ENCODE results near the gene FAM110D. TPM values are rescaled to one million over a fixed set of nuclear protein-coding genes. Genes with fewer than 3 reads are reported as not detected.
A peak's percentile ranks its signal among the peaks of the same experiment; 100 is the strongest.

The FAM110D gene
- total and polyA plus RNA-seq, 2 experiments from 2014 or later: 0.10 to 0.44 TPM

- H3K36me3 ChIP-seq (replicated peaks; ENCODE audit: insufficient read depth, low read depth): no peaks in the 10 kb centered on the region
- no peaks in the 10 kb centered on the region for H4K20me1 ChIP-seq (ENCODE audit: insufficient read depth, poor library complexity, severe bottlenecking)
- peak overlapping the region; percentile 93 for H3K4me2 ChIP-seq
- H3K9me2 ChIP-seq (replicated peaks; ENCODE audit: insufficient read depth): no peaks in the 10 kb centered on the region
- H3K27ac ChIP-seq: no peak overlapping the region
- no peaks in the 10 kb centered on the region for H3K9me3 ChIP-seq (ENCODE audit: low read depth)
- H2AFZ ChIP-seq: peak overlapping the region; percentile 78
- no peak for DNase-seq (ENCODE audit: low spot score)
- no peak for TF ChIP-seq EZH2phosphoT487 (IDR thresholded peaks at IDR 0.05; ENCODE audit: low read depth, severe bottlenecking, unreplicated experiment)
- TF ChIP-seq EZH2 (IDR thresholded peaks at IDR 0.05; ENCODE audit: borderline replicate concordance): no peak
- no peak for TF ChIP-seq CTCF (IDR thresholded peaks at IDR 0.05; ENCODE audit: poor library complexity)
- peaks cover 12% of the 10 kb centered on the region for H3K27me3 ChIP-seq
- H3K4me1 ChIP-seq (ENCODE audit: insufficient read depth): peaks cover 20% of the 10 kb centered on the region
- 91% methylated on average over 9 of the region's 9 CpGs for WGBS (ENCODE audit: low lambda C conversion rate, missing lambda C conversion rate)
- H3K4me3 ChIP-seq: no peak overlapping the region
- H3K79me2 ChIP-seq: no peaks in the 10 kb centered on the region
Observed at GRCh38 chr1:26163684-26164035, 4.8 kb downstream of the FAM110D start.

- H3K27me3 ChIP-seq: peaks cover 12% of the 10 kb centered on the region
- no peaks in the 10 kb centered on the region for H4K20me1 ChIP-seq (ENCODE audit: insufficient read depth, poor library complexity, severe bottlenecking)
- H2AFZ ChIP-seq: peak overlapping the region; percentile 78
- H3K27ac ChIP-seq: no peak overlapping the region
- H3K36me3 ChIP-seq (replicated peaks; ENCODE audit: insufficient read depth, low read depth): no peaks in the 10 kb centered on the region
- H3K9me2 ChIP-seq (replicated peaks; ENCODE audit: insufficient read depth): no peaks in the 10 kb centered on the region
- H3K9me3 ChIP-seq (ENCODE audit: low read depth): no peaks in the 10 kb centered on the region
- peak; percentile 79 for DNase-seq (ENCODE audit: low spot score)
- peak overlapping the region; percentile 93 for H3K4me2 ChIP-seq
- H3K79me2 ChIP-seq: no peaks in the 10 kb centered on the region
- H3K4me3 ChIP-seq: peak overlapping the region; percentile 36
- WGBS (ENCODE audit: low lambda C conversion rate, missing lambda C conversion rate): 9% methylated on average over 59 of the region's 72 CpGs
- peaks cover 20% of the 10 kb centered on the region for H3K4me1 ChIP-seq (ENCODE audit: insufficient read depth)
- TF ChIP-seq EZH2phosphoT487 (IDR thresholded peaks at IDR 0.05; ENCODE audit: low read depth, severe bottlenecking, unreplicated experiment): no peak
- TF ChIP-seq CTCF (IDR thresholded peaks at IDR 0.05; ENCODE audit: poor library complexity): peak; percentile 59
- TF ChIP-seq EZH2 (IDR thresholded peaks at IDR 0.05; ENCODE audit: borderline replicate concordance): no peak
Observed at GRCh38 chr1:26164036-26164860, 5.4 kb downstream of the FAM110D start.

- Histone ChIP-seq H4K20me1 (ENCODE audit: insufficient read depth, poor library complexity, severe bottlenecking) (no peaks in the 10 kb centered on the region), H3K27me3 (peaks cover 11% of the 10 kb centered on the region), H3K79me2 (no peaks in the 10 kb centered on the region), H3K4me2 (peak overlapping the region; percentile 93), H3K27ac (no peak overlapping the region), H3K9me2 (replicated peaks; ENCODE audit: insufficient read depth) (no peaks in the 10 kb centered on the region), H3K9me3 (ENCODE audit: low read depth) (no peaks in the 10 kb centered on the region), H3K4me3 (no peak overlapping the region), H2AFZ (peak overlapping the region; percentile 78), H3K4me1 (ENCODE audit: insufficient read depth) (peaks cover 20% of the 10 kb centered on the region), H3K36me3 (replicated peaks; ENCODE audit: insufficient read depth, low read depth) (no peaks in the 10 kb centered on the region)
- WGBS (ENCODE audit: low lambda C conversion rate, missing lambda C conversion rate): 54% methylated on average over 17 of the region's 19 CpGs
- DNase-seq (ENCODE audit: low spot score): no peak
- TF ChIP-seq EZH2 (IDR thresholded peaks at IDR 0.05; ENCODE audit: borderline replicate concordance) (no peak), EZH2phosphoT487 (IDR thresholded peaks at IDR 0.05; ENCODE audit: low read depth, severe bottlenecking, unreplicated experiment) (no peak), CTCF (IDR thresholded peaks at IDR 0.05; ENCODE audit: poor library complexity) (no peak)
Observed at GRCh38 chr1:26164861-26165842, 6.3 kb downstream of the FAM110D start.
